A673 (cell line): ENCODE measurements around the gene MIGA2.

ENCODE experiments used
- CTCF ChIP-seq: fragments of 300-800, 200-600 bp; sonication (generic); conservative IDR thresholded peaks from 2 replicates; pipeline ENCODE4 v1.5.1; 2017; ENCODE audit warnings: low read depth, mild to moderate bottlenecking, antibody characterized with exemption, low read length, moderate library complexity, mixed read lengths
- EZH2 ChIP-seq: fragments of 200-600 bp; sonication (generic); IDR thresholded peaks from 2 replicates; pipeline ENCODE4 v1.6.1; 2017; ENCODE audit warnings: borderline replicate concordance, low read depth, mild to moderate bottlenecking, mixed read lengths, antibody characterized with exemption, low read length; ENCODE audit not compliant: poor library complexity, severe bottlenecking

GRCh38 chr9:129031514-129031913, 4.9 kb upstream of the MIGA2 start:
- no peak for TF ChIP-seq CTCF
- TF ChIP-seq EZH2, result no peak
